Measurements from ENCODE around the gene GSDME. TPM values are rescaled to one million over a fixed set of nuclear protein-coding genes. Genes with fewer than 3 reads are reported as not detected.

The GSDME gene
- total RNA-seq, 3 donors from 2014 or later (not counting 1 experiment from before 2014, with no cell fraction given), result 0.20 to 0.31 TPM; not detected in 1

DNA sequence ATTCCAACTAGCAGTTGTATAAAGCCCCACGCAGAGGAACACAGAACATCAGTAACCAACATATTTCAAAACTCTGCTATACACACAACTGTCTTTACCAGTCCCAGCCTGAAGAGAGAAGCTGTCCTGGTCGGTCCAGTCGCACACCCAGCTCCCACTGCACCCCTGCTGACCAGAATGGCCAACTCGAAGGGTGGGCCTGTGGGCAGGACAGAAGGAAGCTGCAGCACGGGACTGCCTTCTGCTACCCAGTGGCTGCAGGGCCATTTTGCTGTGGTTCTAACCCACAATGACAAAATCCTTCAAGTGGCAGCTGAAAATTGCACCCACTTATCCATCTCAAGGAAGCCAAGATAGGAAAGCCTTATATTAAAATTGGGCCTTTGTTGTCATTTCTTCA, 48.2 kb downstream of the GSDME start:
- no peak overlapping the region for H3K27ac Mint-ChIP-seq
- TF ChIP-seq, protein P1, sequence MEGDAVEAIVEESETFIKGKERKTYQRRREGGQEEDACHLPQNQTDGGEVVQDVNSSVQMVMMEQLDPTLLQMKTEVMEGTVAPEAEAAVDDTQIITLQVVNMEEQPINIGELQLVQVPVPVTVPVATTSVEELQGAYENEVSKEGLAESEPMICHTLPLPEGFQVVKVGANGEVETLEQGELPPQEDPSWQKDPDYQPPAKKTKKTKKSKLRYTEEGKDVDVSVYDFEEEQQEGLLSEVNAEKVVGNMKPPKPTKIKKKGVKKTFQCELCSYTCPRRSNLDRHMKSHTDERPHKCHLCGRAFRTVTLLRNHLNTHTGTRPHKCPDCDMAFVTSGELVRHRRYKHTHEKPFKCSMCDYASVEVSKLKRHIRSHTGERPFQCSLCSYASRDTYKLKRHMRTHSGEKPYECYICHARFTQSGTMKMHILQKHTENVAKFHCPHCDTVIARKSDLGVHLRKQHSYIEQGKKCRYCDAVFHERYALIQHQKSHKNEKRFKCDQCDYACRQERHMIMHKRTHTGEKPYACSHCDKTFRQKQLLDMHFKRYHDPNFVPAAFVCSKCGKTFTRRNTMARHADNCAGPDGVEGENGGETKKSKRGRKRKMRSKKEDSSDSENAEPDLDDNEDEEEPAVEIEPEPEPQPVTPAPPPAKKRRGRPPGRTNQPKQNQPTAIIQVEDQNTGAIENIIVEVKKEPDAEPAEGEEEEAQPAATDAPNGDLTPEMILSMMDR (IDR thresholded peaks at IDR 0.05), result no peak
- peaks cover 7 to 9% of the 10 kb centered on the region in 2 donors for H3K4me1 Mint-ChIP-seq
- no peak overlapping the region for H3K4me3 Mint-ChIP-seq
- H3K36me3 Mint-ChIP-seq, result no peaks in the 10 kb centered on the region
- H3K27me3 Mint-ChIP-seq (ENCODE audit: low read depth in 2 of 2), result peaks cover 10 to 11% of the 10 kb centered on the region in 2 donors
- Histone ChIP-seq H3K27ac (ENCODE audit: low read length) (no peak overlapping the region), H3K9me3 (ENCODE audit: control insufficient read depth, insufficient read depth, low read length) (no peaks in the 10 kb centered on the region), H3K4me1 (ENCODE audit: control insufficient read depth, insufficient read depth, low read length) (peaks cover 3% of the 10 kb centered on the region), H3K27me3 (ENCODE audit: control insufficient read depth, insufficient read depth, low read length) (no peaks in the 10 kb centered on the region), H3K4me3 (ENCODE audit: low read length) (no peak overlapping the region), H3K36me3 (ENCODE audit: control insufficient read depth, insufficient read depth, low read length) (no peaks in the 10 kb centered on the region)
- intact Hi-C loops (cut with micrococcal nuclease), result no loop called here
- DNase-seq, result no peak
- ATAC-seq, result no peak
- whole genome bisulfite sequencing (ENCODE audit: insufficient coverage), result 89% methylated on average over 5 of the region's 5 CpGs
- no peaks in the 10 kb centered on the region for H3K9me3 Mint-ChIP-seq

DNA sequence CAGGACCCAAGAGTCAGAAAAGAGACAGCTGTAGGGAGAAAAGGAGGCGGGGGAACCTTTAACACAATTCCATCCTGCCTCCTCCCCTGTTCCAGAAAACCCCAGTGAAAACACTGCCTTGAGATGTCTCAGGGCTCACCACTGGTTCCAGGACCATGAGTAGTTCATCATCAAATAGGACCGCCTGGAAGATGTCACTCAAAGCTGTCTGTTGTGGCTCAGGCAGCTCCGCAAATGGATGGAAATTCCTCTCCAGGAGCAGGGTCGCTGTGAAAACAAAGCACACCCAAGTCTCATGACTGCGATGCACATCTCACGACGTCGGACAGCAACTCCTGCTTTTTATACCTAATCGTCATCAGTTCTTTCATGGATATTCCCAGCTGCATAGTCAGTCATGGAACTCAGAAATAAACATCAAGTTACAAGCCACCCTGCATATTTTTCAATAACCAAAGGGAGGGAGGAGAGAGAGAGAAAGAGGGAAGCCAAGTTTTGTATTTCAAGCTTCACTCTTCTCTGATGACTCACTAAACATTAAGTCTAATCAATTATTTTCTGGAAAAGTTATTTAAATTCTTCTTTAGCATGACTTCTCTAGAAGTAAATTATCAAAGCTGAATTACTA, 49.2 kb downstream of the GSDME start:
- H3K9me3 ChIP-seq (ENCODE audit: control insufficient read depth, insufficient read depth, low read length), result no peaks in the 10 kb centered on the region
- H3K27ac Mint-ChIP-seq, result no peak overlapping the region
- no peak overlapping the region for H3K4me3 Mint-ChIP-seq
- no peak for ATAC-seq
- peaks cover 7 to 9% of the 10 kb centered on the region in 2 donors for H3K4me1 Mint-ChIP-seq
- WGBS (ENCODE audit: insufficient coverage), result 86% methylated on average over 9 of the region's 9 CpGs
- no peak for DNase-seq
- no peaks in the 10 kb centered on the region for H3K27me3 ChIP-seq (ENCODE audit: control insufficient read depth, insufficient read depth, low read length)
- intact Hi-C loops (cut with micrococcal nuclease), result no loop called here
- peaks cover 3% of the 10 kb centered on the region for H3K4me1 ChIP-seq (ENCODE audit: control insufficient read depth, insufficient read depth, low read length)
- no peaks in the 10 kb centered on the region for H3K36me3 ChIP-seq (ENCODE audit: control insufficient read depth, insufficient read depth, low read length)
- H3K4me3 ChIP-seq (ENCODE audit: low read length), result no peak overlapping the region
- TF ChIP-seq, protein P1 (IDR thresholded peaks at IDR 0.05), result no peak
- H3K27ac ChIP-seq (ENCODE audit: low read length), result no peak overlapping the region
- H3K36me3 Mint-ChIP-seq, result no peaks in the 10 kb centered on the region
- H3K9me3 Mint-ChIP-seq, result no peaks in the 10 kb centered on the region
- H3K27me3 Mint-ChIP-seq (ENCODE audit: low read depth in 2 of 2), result peaks cover 2% of the 10 kb centered on the region in 2 donors

DNA sequence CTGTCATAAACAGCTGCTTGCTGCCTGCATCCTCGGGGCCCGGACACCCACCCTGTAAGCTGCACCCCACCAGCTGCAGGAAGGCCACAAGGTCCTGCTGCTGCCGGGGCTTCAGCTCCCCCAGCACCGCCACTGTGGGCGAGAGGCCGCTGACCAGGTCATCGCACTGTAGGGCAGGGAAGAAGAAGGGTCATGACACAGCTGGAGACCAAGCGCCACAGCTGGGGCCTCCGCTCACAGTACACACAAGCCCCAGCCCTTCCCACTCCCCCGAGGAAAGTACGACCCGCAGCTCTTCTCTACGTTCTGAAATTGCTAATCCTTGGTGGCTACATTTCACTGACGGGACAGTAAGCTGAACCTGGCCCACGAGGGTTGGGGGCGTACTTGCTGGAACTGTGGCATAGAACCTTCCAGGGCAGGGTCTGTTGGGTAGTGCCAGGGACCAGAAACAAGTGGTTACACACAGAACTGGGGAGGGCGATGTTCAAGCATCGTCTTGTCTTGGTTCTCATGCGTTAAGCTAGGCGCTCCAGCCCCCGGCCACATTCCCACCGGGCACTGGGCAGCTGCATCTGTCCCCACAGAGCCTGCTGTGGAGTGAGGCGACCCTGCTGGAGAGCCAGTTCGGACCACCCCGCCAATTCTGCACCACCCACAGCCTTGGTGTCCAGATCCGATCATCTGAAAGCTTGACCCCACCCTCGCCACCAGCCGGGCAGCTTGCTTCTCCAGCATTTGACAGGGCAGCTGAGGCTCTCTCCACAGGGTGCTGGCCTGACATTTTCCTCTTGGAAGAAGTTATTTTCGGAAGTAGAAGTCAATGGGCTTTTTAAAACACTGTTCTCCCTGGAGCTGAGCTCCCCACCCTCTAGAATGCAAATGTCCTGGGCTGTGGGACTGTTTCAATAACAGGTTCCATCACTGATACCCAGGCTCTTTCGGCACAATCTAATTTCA, 50.8 kb downstream of the GSDME start:
- H3K4me3 ChIP-seq (ENCODE audit: low read length), result no peak overlapping the region
- TF ChIP-seq, protein P1 (IDR thresholded peaks at IDR 0.05), result no peak
- intact Hi-C loops (cut with micrococcal nuclease), result no loop called here
- H3K27me3 Mint-ChIP-seq (ENCODE audit: low read depth in 2 of 2), result peaks cover 0 to 2% of the 10 kb centered on the region in 2 donors
- H3K9me3 ChIP-seq (ENCODE audit: control insufficient read depth, insufficient read depth, low read length), result no peaks in the 10 kb centered on the region
- DNase-seq, result no peak
- 96% methylated on average over 30 of the region's 30 CpGs for WGBS (ENCODE audit: insufficient coverage)
- peaks cover 7 to 9% of the 10 kb centered on the region in 2 donors for H3K4me1 Mint-ChIP-seq
- H3K27ac Mint-ChIP-seq, result no peak overlapping the region
- H3K9me3 Mint-ChIP-seq, result no peaks in the 10 kb centered on the region
- H3K27me3 ChIP-seq (ENCODE audit: control insufficient read depth, insufficient read depth, low read length), result no peaks in the 10 kb centered on the region
- no peaks in the 10 kb centered on the region for H3K36me3 Mint-ChIP-seq
- no peaks in the 10 kb centered on the region for H3K36me3 ChIP-seq (ENCODE audit: control insufficient read depth, insufficient read depth, low read length)
- peaks cover 3% of the 10 kb centered on the region for H3K4me1 ChIP-seq (ENCODE audit: control insufficient read depth, insufficient read depth, low read length)
- no peak overlapping the region for H3K4me3 Mint-ChIP-seq
- ATAC-seq, result no peak
- H3K27ac ChIP-seq (ENCODE audit: low read length), result no peak overlapping the region
